Mesenchymal stem cell (in vitro differentiated cells and primary cell): ENCODE measurements around the gene MS4A6A.
"Not testable (repeated sequence)": the region's sequence is repeated elsewhere in the genome, so short reads cannot be mapped to it uniquely, and the experiment has no call there.

Experiments
- DNase-seq: peaks from one replicate; pipeline ENCODE4 v3.0.0-alpha.2; 2013
- H2AFZ ChIP-seq: one replicate; pipeline ENCODE4 v1.6.1; 2013; ENCODE audit warnings: low read depth, mild to moderate bottlenecking, control low read depth, inconsistent platforms, low read length, moderate library complexity
- H2AK5ac ChIP-seq: 2 replicates; pipeline ENCODE4 v1.6.1; 2013; ENCODE audit warnings: low read length, moderate library complexity, mild to moderate bottlenecking, inconsistent platforms; ENCODE audit not compliant: severe bottlenecking
- H2BK120ac ChIP-seq: one replicate; pipeline ENCODE4 v1.6.1; 2013; ENCODE audit warnings: low read depth, mild to moderate bottlenecking, inconsistent platforms, low read length, moderate library complexity
- H2BK12ac ChIP-seq, 2 experiments: one replicate each; pipeline ENCODE4 v1.6.1; 2013; ENCODE audit warnings: inconsistent platforms in 2 of 2, low read length in 2 of 2, mild to moderate bottlenecking in 2 of 2, moderate library complexity in 2 of 2, control low read depth in 1 of 2
- H2BK15ac ChIP-seq: one replicate; pipeline ENCODE4 v1.6.1; 2013; ENCODE audit warnings: mild to moderate bottlenecking, low read depth, inconsistent platforms; ENCODE audit not compliant: poor library complexity, severe bottlenecking
- H2BK5ac ChIP-seq: 2 replicates; pipeline ENCODE4 v1.6.1; 2013; ENCODE audit warnings: low read depth, mild to moderate bottlenecking, low read length, control low read depth, inconsistent platforms; ENCODE audit not compliant: poor library complexity, severe bottlenecking
- H3K14ac ChIP-seq, 2 experiments: one replicate each; pipeline ENCODE4 v1.6.1; 2013; ENCODE audit warnings: inconsistent platforms in 2 of 2, low read length in 2 of 2, control low read depth in 1 of 2, mild to moderate bottlenecking in 1 of 2, moderate library complexity in 1 of 2
- H3K18ac ChIP-seq, 2 experiments: one replicate each; pipeline ENCODE4 v1.6.1; 2013; ENCODE audit warnings: inconsistent platforms in 2 of 2, low read length in 2 of 2, control low read depth in 1 of 2, low read depth in 1 of 2, mild to moderate bottlenecking in 1 of 2
- H3K23ac ChIP-seq, 2 experiments: one replicate each; pipeline ENCODE4 v1.6.1; 2013; ENCODE audit warnings: inconsistent platforms in 2 of 2, low read length in 2 of 2, mild to moderate bottlenecking in 2 of 2, moderate library complexity in 2 of 2, control low read depth in 1 of 2
- H3K27ac ChIP-seq: 2 replicates; pipeline ENCODE4 v1.5.1; 2013; ENCODE audit warnings: mild to moderate bottlenecking, moderate library complexity, low read length, control low read depth, inconsistent platforms; ENCODE audit not compliant: poor library complexity, severe bottlenecking
- H3K27me3 ChIP-seq, 2 experiments: 2 replicates each; pipeline versions ENCODE4 v1.6.1 to v1.7.0; 2013; ENCODE audit warnings: low read length in 2 of 2, mild to moderate bottlenecking in 2 of 2, moderate library complexity in 2 of 2, control low read depth in 1 of 2, inconsistent platforms in 1 of 2; ENCODE audit not compliant: control insufficient read depth in 1 of 2, insufficient read depth in 1 of 2
- H3K36me3 ChIP-seq, 2 experiments: 2 replicates each; pipeline versions ENCODE4 v1.6.1 to v1.7.0; 2013; ENCODE audit warnings: low read length in 2 of 2, control low read depth in 1 of 2, inconsistent platforms in 1 of 2, low read depth in 1 of 2, mild to moderate bottlenecking in 1 of 2; ENCODE audit not compliant: insufficient read depth in 2 of 2, control insufficient read depth in 1 of 2
- H3K4ac ChIP-seq, 2 experiments: one replicate each; pipeline ENCODE4 v1.6.1; 2013; ENCODE audit warnings: inconsistent platforms in 2 of 2, low read length in 2 of 2, mild to moderate bottlenecking in 2 of 2, moderate library complexity in 2 of 2, control low read depth in 1 of 2, low read depth in 1 of 2
- H3K4me1 ChIP-seq: 2 replicates; pipeline ENCODE4 v1.6.1; 2013; ENCODE audit warnings: low read depth, low read length, control low read depth; ENCODE audit not compliant: control insufficient read depth, insufficient read depth
- H3K4me2 ChIP-seq: 2 replicates; pipeline ENCODE4 v1.6.1; 2013; ENCODE audit warnings: low read length, mild to moderate bottlenecking, inconsistent platforms; ENCODE audit not compliant: poor library complexity, severe bottlenecking
- H3K4me3 ChIP-seq, 2 experiments: 2 replicates each; pipeline versions ENCODE4 v1.5.1 to v1.7.0; 2013; ENCODE audit warnings: low read length in 2 of 2, mild to moderate bottlenecking in 2 of 2, control low read depth in 1 of 2, low read depth in 1 of 2; ENCODE audit not compliant: insufficient read depth in 1 of 2
- H3K79me1 ChIP-seq: replicated peaks from 2 replicates; pipeline ENCODE4 v1.6.1; 2013; ENCODE audit warnings: mild to moderate bottlenecking, control low read depth, low read length, inconsistent platforms; ENCODE audit not compliant: poor library complexity, severe bottlenecking
- H3K9ac ChIP-seq: 2 replicates; pipeline ENCODE4 v1.7.0; 2013; ENCODE audit warnings: mild to moderate bottlenecking, low read length, moderate library complexity
- H3K9me3 ChIP-seq: 2 replicates; pipeline ENCODE4 v1.7.0; 2013; ENCODE audit warnings: mild to moderate bottlenecking, low read length; ENCODE audit not compliant: control insufficient read depth
- H4K8ac ChIP-seq: one replicate; pipeline ENCODE4 v1.6.1; 2013; ENCODE audit warnings: inconsistent platforms, mild to moderate bottlenecking, low read length, moderate library complexity
- H4K91ac ChIP-seq: one replicate; pipeline ENCODE4 v1.6.1; 2013; ENCODE audit warnings: mild to moderate bottlenecking, low read length, inconsistent platforms
- WGBS: methylation state at CpG from one replicate; pipeline ENCODE4 v1.1.7; 2013; ENCODE audit warnings: mixed read lengths; 5-methylcytosine and 5-hydroxymethylcytosine counted together

Gene MS4A6A

DNA sequence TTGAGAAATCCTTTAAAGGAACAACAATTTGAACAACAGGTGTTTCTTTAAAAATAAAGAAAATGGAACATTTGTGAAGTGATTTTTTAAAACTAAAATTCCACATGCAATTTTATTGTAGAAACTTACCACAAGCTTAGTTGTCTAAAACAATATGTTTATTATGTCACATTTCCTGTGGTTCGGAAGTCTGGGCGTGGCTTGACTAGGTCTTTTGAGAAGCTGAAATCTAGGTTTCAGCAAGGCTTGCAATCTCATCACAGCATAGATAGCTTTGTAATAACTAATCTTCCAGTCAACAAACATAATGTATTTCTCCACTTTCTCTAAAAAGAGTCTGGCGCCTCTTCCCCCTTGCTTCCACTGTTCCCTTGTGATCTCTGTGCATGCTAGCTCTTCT is 27.0 kb downstream of the MS4A6A start:
- no peaks in the 10 kb centered on the region for H3K36me3 ChIP-seq
- no peak overlapping the region for H3K14ac ChIP-seq
- H3K4me3 ChIP-seq, result no peak overlapping the region
- H3K9ac ChIP-seq, result no peak overlapping the region
- H2BK15ac ChIP-seq, result no peak overlapping the region
- no peak overlapping the region for H3K23ac ChIP-seq
- no peak overlapping the region for H2BK120ac ChIP-seq
- no peaks in the 10 kb centered on the region for H3K27me3 ChIP-seq
- H3K79me1 ChIP-seq, result no peaks in the 10 kb centered on the region
- DNase-seq, result no peak
- no peak overlapping the region for H3K27ac ChIP-seq
- H3K4ac ChIP-seq, result no peak overlapping the region
- no peaks in the 10 kb centered on the region for H3K4me1 ChIP-seq
- H2AFZ ChIP-seq, result no peak overlapping the region
- H2BK5ac ChIP-seq, result no peak overlapping the region
- H4K91ac ChIP-seq, result no peak overlapping the region
- no peak overlapping the region for H2AK5ac ChIP-seq
- no peak overlapping the region for H3K18ac ChIP-seq
- WGBS, result 90% methylated on average over 3 of the region's 3 CpGs
- H3K9me3 ChIP-seq, result no peaks in the 10 kb centered on the region
- no peak overlapping the region for H3K4me2 ChIP-seq
- no peak overlapping the region for H2BK12ac ChIP-seq
- no peak overlapping the region for H4K8ac ChIP-seq

DNA sequence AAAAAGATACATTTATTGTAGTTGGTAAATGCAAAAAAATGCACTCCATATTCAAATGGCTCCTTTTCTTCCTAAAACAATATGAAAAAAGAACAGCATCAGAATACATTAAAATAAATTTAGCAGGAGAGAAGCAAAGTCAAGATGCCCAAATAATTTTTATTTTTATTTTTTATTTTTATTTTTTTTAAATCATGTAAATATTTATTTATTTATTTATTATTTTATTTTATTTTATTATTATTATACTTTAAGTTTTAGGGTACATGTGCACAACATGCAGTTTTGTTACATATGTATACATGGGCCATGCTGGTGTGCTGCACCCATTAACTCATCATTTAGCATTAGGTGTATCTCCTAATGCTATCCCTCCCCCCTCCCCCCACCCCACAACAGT is 30.2 kb downstream of the MS4A6A start:
- not testable (repeated sequence) for H2BK120ac ChIP-seq, H3K79me1 ChIP-seq, H3K18ac ChIP-seq

GRCh38 chr11:60150279-60150678 is 32.6 kb downstream of the MS4A6A start:
- no peak overlapping the region for H2AK5ac ChIP-seq
- no peak overlapping the region for H2AFZ ChIP-seq
- H3K4ac ChIP-seq, result no peak overlapping the region
- H4K8ac ChIP-seq, result no peak overlapping the region
- no peak overlapping the region for H2BK5ac ChIP-seq
- no peak overlapping the region for H3K9ac ChIP-seq
- no peak overlapping the region for H2BK12ac ChIP-seq
- no peak for DNase-seq
- H3K9me3 ChIP-seq, result no peaks in the 10 kb centered on the region
- no CpG with 5 or more reads among the region's 1 CpG for WGBS
- H3K4me1 ChIP-seq, result no peaks in the 10 kb centered on the region
- no peak overlapping the region for H3K23ac ChIP-seq
- H3K4me3 ChIP-seq, result no peak overlapping the region
- no peaks in the 10 kb centered on the region for H3K27me3 ChIP-seq
- H3K14ac ChIP-seq, result no peak overlapping the region
- no peaks in the 10 kb centered on the region for H3K79me1 ChIP-seq
- H2BK120ac ChIP-seq, result no peak overlapping the region
- H4K91ac ChIP-seq, result no peak overlapping the region
- no peak overlapping the region for H3K4me2 ChIP-seq
- no peak overlapping the region for H3K27ac ChIP-seq
- H3K36me3 ChIP-seq, result no peaks in the 10 kb centered on the region
- no peak overlapping the region for H3K18ac ChIP-seq
- no peak overlapping the region for H2BK15ac ChIP-seq

More for the DNA sequence above, 30.2 kb downstream of the MS4A6A start:
- H2BK12ac ChIP-seq, H3K27ac ChIP-seq, H3K27me3 ChIP-seq, H3K4me2 ChIP-seq, H2AK5ac ChIP-seq, H3K4me3 ChIP-seq, DNase-seq, H3K9me3 ChIP-seq, H3K23ac ChIP-seq, H2AFZ ChIP-seq, H3K4ac ChIP-seq, H4K91ac ChIP-seq, H4K8ac ChIP-seq, H3K4me1 ChIP-seq, H3K9ac ChIP-seq, H3K14ac ChIP-seq, H2BK15ac ChIP-seq, H3K36me3 ChIP-seq, H2BK5ac ChIP-seq: not testable (repeated sequence)

- Histone ChIP-seq H3K23ac (no peak overlapping the region), H4K91ac (no peak overlapping the region), H3K27me3 (no peaks in the 10 kb centered on the region)
These were observed 37.2 kb downstream of the MS4A6A start for GRCh38 chr11:60145677-60146076.

More at GRCh38 chr11:60145677-60146076, 37.2 kb downstream of the MS4A6A start:
- no peaks in the 10 kb centered on the region for H3K4me1 ChIP-seq
- no peak overlapping the region for H3K4me2 ChIP-seq
- H2BK12ac ChIP-seq, result no peak overlapping the region
- no peak overlapping the region for H2AK5ac ChIP-seq
- no CpG with 5 or more reads among the region's 3 CpGs for WGBS
- no peaks in the 10 kb centered on the region for H3K36me3 ChIP-seq
- no peak overlapping the region for H2BK5ac ChIP-seq
- H3K4me3 ChIP-seq, result no peak overlapping the region
- H2BK120ac ChIP-seq, result no peak overlapping the region
- no peak overlapping the region for H3K18ac ChIP-seq
- no peak for DNase-seq
- no peaks in the 10 kb centered on the region for H3K79me1 ChIP-seq
- H2AFZ ChIP-seq, result no peak overlapping the region
- H4K8ac ChIP-seq, result no peak overlapping the region
- no peak overlapping the region for H3K14ac ChIP-seq
- no peak overlapping the region for H3K27ac ChIP-seq
- H3K9ac ChIP-seq, result no peak overlapping the region
- H3K9me3 ChIP-seq, result no peaks in the 10 kb centered on the region
- no peak overlapping the region for H2BK15ac ChIP-seq
- no peak overlapping the region for H3K4ac ChIP-seq
